Upper lobe of right lung (tissue), 1 donor: ENCODE measurements around the gene TMEM204. TPM values are rescaled to one million over a fixed set of nuclear protein-coding genes. Genes with fewer than 3 reads are reported as not detected.

Experiments used
- ATAC-seq: fragments of 200-7000 bp; cut with Tn5 transposase; one replicate; pipeline ENCODE4 v1.9.1; 2020; ENCODE audit warnings: mild to moderate bottlenecking, moderate library complexity
- DNase-seq: peaks from one replicate; pipeline ENCODE4 v3.0.0-alpha.2; 2020
- H3K27ac ChIP-seq: fragments of 200-600 bp; one replicate; pipeline ENCODE4 v1.8.0; 2022
- H3K27me3 ChIP-seq: fragments of 200-600 bp; one replicate; pipeline ENCODE4 v1.8.0; 2022; ENCODE audit warnings: mild to moderate bottlenecking
- H3K36me3 ChIP-seq: fragments of 200-600 bp; one replicate; pipeline ENCODE4 v1.8.0; 2022
- H3K4me1 ChIP-seq: fragments of 200-600 bp; one replicate; pipeline ENCODE4 v1.8.0; 2022
- H3K4me3 ChIP-seq: fragments of 200-600 bp; one replicate; pipeline ENCODE4 v1.8.0; 2022; ENCODE audit warnings: mild to moderate bottlenecking
- H3K9me3 ChIP-seq: fragments of 200-600 bp; one replicate; pipeline ENCODE4 v1.8.0; 2022
- intact Hi-C: fragments of 100-400 bp; cut with DNase I; formaldehyde crosslinking; loops from one replicate; pipeline ENCODE4 v1.11.0; 2022
- total RNA-seq: library from RNA; stranded (reverse); fragmentation: NEBNext Ultra II Directional; extraction: Animal tissue kit (Norgen Biotek cat#: 25700); gene quantifications from one replicate; pipeline ENCODE4 v1.2.1, GENCODE V29; 2021
- TF ChIP-seq, protein P1 (sequence below): fragments of 200-600 bp; IDR thresholded peaks from one replicate; pipeline ENCODE4 v1.8.0; 2022; ENCODE audit warnings: antibody characterized with exemption
- donor health status: DM: no; HTN: yes; CAD: no; lungs with severe emphysema.

The TMEM204 gene
- total RNA-seq, 1 donor from 2014 or later = 69.2 TPM

- H3K4me3 ChIP-seq = no peak overlapping the region
- DNase-seq = no peak
- peaks cover 57% of the 10 kb centered on the region for H3K36me3 ChIP-seq
- intact Hi-C loops = loop anchor here (10.0 kb wide), 1 partner anchor 57 kb away; the partner anchor contains the start of gene TELO2
- H3K27ac ChIP-seq = no peak overlapping the region
- ATAC-seq = no peak
- no peaks in the 10 kb centered on the region for H3K27me3 ChIP-seq
- TF ChIP-seq, protein P1, sequence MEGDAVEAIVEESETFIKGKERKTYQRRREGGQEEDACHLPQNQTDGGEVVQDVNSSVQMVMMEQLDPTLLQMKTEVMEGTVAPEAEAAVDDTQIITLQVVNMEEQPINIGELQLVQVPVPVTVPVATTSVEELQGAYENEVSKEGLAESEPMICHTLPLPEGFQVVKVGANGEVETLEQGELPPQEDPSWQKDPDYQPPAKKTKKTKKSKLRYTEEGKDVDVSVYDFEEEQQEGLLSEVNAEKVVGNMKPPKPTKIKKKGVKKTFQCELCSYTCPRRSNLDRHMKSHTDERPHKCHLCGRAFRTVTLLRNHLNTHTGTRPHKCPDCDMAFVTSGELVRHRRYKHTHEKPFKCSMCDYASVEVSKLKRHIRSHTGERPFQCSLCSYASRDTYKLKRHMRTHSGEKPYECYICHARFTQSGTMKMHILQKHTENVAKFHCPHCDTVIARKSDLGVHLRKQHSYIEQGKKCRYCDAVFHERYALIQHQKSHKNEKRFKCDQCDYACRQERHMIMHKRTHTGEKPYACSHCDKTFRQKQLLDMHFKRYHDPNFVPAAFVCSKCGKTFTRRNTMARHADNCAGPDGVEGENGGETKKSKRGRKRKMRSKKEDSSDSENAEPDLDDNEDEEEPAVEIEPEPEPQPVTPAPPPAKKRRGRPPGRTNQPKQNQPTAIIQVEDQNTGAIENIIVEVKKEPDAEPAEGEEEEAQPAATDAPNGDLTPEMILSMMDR = no peak
- H3K4me1 ChIP-seq = peaks cover 32% of the 10 kb centered on the region
- no peaks in the 10 kb centered on the region for H3K9me3 ChIP-seq
Measured at GRCh38 chr16:1552129-1552528, 18.7 kb downstream of the TMEM204 start.

DNA sequence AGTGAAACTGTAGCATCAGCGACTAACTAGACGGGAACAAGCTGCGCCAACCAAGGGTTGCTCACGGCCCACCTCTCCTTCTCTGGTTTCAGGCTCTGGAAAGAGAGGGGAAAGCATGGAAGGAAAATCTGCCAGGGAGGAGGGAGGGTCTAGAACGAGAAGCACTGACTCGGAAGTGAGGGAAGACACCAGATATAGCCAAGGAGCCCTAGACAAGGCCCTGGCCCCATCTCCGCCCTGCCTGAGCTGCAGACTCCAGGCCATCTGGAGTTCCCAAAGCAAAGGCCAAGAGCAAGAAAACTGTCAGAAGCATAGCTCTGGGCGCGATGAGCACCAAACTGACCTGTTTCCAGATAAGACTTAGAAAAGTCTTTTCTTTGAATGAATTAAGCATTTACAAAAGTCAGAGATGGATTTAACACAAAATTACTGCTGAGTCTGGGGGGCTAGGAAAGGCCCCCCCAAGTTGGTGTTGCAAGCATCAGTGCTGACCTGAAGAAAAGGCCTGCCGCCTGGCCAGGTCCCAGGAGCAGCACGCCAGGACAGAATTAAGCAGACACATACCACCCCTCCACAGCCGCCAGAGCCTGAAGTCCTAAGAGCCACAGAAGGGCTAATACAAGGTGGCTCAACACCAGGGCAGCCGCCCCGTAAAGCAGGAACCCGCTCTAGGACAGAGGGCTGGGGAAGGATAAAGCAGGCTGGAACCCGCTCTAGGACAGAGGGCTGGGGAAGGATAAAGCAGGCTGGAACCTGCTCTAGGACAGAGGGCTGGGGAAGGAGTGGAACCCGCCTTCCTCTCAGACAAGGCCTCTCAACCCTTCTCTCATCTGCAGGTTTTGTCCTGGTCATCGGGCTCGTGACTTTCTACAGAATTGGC lies 20.7 kb downstream of the TMEM204 start:
- ATAC-seq (no peak), DNase-seq (no peak)
- TF ChIP-seq, protein P1 = no peak
- Histone ChIP-seq H3K4me1 (peaks cover 15% of the 10 kb centered on the region), H3K36me3 (peaks cover 71% of the 10 kb centered on the region), H3K27me3 (no peaks in the 10 kb centered on the region), H3K9me3 (no peaks in the 10 kb centered on the region), H3K4me3 (no peak overlapping the region), H3K27ac (no peak overlapping the region)
- intact Hi-C loops = loop anchor here (10.0 kb wide), 1 partner anchor 59 kb away; the partner anchor contains the start of gene TELO2

- H3K36me3 ChIP-seq = peaks cover 73% of the 10 kb centered on the region
- peaks cover 13% of the 10 kb centered on the region for H3K4me1 ChIP-seq
- no peaks in the 10 kb centered on the region for H3K9me3 ChIP-seq
- ATAC-seq = no peak
- no peak overlapping the region for H3K4me3 ChIP-seq
- TF ChIP-seq, protein P1 = no peak
- no peak overlapping the region for H3K27ac ChIP-seq
- no peak for DNase-seq
- H3K27me3 ChIP-seq = no peaks in the 10 kb centered on the region
- intact Hi-C loops = loop anchor here (10.0 kb wide), 1 partner anchor 60 kb away; the partner anchor contains the start of gene TELO2
Measured at GRCh38 chr16:1554826-1555445, 21.5 kb downstream of the TMEM204 start.

DNA sequence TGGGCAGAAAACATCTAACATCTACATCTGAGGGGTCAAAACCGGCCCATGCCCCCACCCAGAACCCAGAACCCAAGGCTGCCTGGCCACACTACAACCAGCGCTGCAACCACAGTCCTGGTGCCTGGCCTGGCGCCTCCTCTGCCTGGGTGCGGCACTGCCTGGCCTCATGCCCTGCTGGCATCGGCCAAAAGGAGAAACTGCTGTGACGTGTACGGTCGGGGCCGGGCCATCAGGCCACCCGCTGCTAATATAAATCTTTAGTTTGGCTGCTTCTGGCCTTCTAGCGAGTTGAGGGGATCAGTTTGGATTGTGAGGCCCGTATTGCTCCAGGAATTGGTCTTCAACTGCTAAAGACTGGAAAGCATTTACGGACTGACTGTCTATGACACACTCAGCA lies 22.8 kb downstream of the TMEM204 start:
- no peaks in the 10 kb centered on the region for H3K4me1 ChIP-seq
- H3K27me3 ChIP-seq = no peaks in the 10 kb centered on the region
- ATAC-seq = peak; percentile 20
- intact Hi-C loops = loop anchor here (10.0 kb wide), 1 partner anchor 61 kb away; the partner anchor contains the start of gene TELO2
- H3K4me3 ChIP-seq = no peak overlapping the region
- H3K9me3 ChIP-seq = no peaks in the 10 kb centered on the region
- no peak for DNase-seq
- H3K27ac ChIP-seq = no peak overlapping the region
- H3K36me3 ChIP-seq = peaks cover 82% of the 10 kb centered on the region
- TF ChIP-seq, protein P1 = peak; percentile 6

- Histone ChIP-seq H3K4me1 (no peaks in the 10 kb centered on the region), H3K4me3 (no peak overlapping the region), H3K9me3 (no peaks in the 10 kb centered on the region), H3K36me3 (peaks cover 83% of the 10 kb centered on the region), H3K27me3 (no peaks in the 10 kb centered on the region), H3K27ac (no peak overlapping the region)
- TF ChIP-seq, protein P1 = no peak
- ATAC-seq (no peak), DNase-seq (no peak)
- intact Hi-C loops = loop anchor here (10.0 kb wide), 1 partner anchor 62 kb away; the partner anchor contains the start of gene TELO2
Measured at GRCh38 chr16:1557074-1557473, 23.6 kb downstream of the TMEM204 start.
